CD14-positive monocyte (primary cell): ENCODE results near the gene OLFM1. TPM values are rescaled to one million over a fixed set of nuclear protein-coding genes. Genes with fewer than 3 reads are reported as not detected.

Experiments
- DNase-seq, 3 donors: peaks; one replicate each; pipeline ENCODE4 v3.0.0-alpha.2; 2011 to 2022
- H2AFZ ChIP-seq: 2 replicates; pipeline ENCODE4 v1.6.0; 2012; ENCODE audit warnings: mild to moderate bottlenecking, low read depth, low read length, inconsistent platforms; ENCODE audit not compliant: insufficient read depth, poor library complexity, severe bottlenecking
- H3K27ac ChIP-seq, 2 donors: 1 replicate in 1 of 2; 2 replicates in 1 of 2; pipeline ENCODE4 v1.5.1; 2012 to 2013; ENCODE audit warnings: low read length in 2 of 2, control low read depth in 1 of 2, inconsistent platforms in 1 of 2, low read depth in 1 of 2, mild to moderate bottlenecking in 1 of 2
- H3K27me3 ChIP-seq, 2 donors: one replicate each; pipeline versions ENCODE4 v1.6.0 to v1.6.1; 2011 to 2013; ENCODE audit warnings: low read length in 2 of 2; ENCODE audit not compliant: control insufficient read depth in 2 of 2, insufficient read depth in 2 of 2
- H3K36me3 ChIP-seq, 2 donors: replicated peaks in 1 of 2; 1 replicate in 1 of 2; 2 replicates in 1 of 2; pipeline versions ENCODE4 v1.5.1 to v1.6.1; 2012 to 2013; ENCODE audit warnings: low read length in 2 of 2, control low read depth in 1 of 2, inconsistent platforms in 1 of 2, mild to moderate bottlenecking in 1 of 2; ENCODE audit not compliant: insufficient read depth in 2 of 2, control insufficient read depth in 1 of 2
- H3K4me1 ChIP-seq, 2 donors: 1 replicate in 1 of 2; 2 replicates in 1 of 2; pipeline versions ENCODE4 v1.5.1 to v1.6.1; 2012 to 2013; ENCODE audit warnings: low read length in 2 of 2, control low read depth in 1 of 2, inconsistent platforms in 1 of 2, mild to moderate bottlenecking in 1 of 2, moderate library complexity in 1 of 2; ENCODE audit not compliant: insufficient read depth in 2 of 2, control insufficient read depth in 1 of 2
- H3K4me2 ChIP-seq: replicated peaks from 2 replicates; pipeline ENCODE3; 2012; ENCODE audit warnings: low read length, moderate library complexity, mild to moderate bottlenecking; ENCODE audit not compliant: poor library complexity, severe bottlenecking; ENCODE audit errors: extremely low read depth
- H3K4me3 ChIP-seq, 3 experiments: fragments of 200-600 bp in 1 of 3; sonication (generic) in 1 of 3; replicated peaks in 1 of 3; 1 replicate in 2 of 3; 2 replicates in 1 of 3; pipeline ENCODE4 v1.5.1; 2011 to 2013; ENCODE audit warnings: low read length in 3 of 3, mild to moderate bottlenecking in 3 of 3, control low read depth in 2 of 3, low read depth in 2 of 3, inconsistent platforms in 1 of 3, moderate library complexity in 1 of 3
- H3K79me2 ChIP-seq: 2 replicates; pipeline ENCODE4 v1.6.0; 2012; ENCODE audit warnings: mild to moderate bottlenecking, control low read depth, inconsistent platforms, low read length, moderate library complexity; ENCODE audit not compliant: insufficient read depth
- H3K9ac ChIP-seq: 2 replicates; pipeline ENCODE4 v1.6.0; 2017; ENCODE audit warnings: low read length, mild to moderate bottlenecking; ENCODE audit not compliant: insufficient read depth, poor library complexity, severe bottlenecking
- H3K9me3 ChIP-seq, 2 donors: replicated peaks in 1 of 2; 1 replicate in 1 of 2; 2 replicates in 1 of 2; pipeline versions ENCODE4 v1.5.1 to v1.6.1; 2012 to 2013; ENCODE audit warnings: low read length in 2 of 2, control low read depth in 1 of 2; ENCODE audit not compliant: control insufficient read depth in 1 of 2, insufficient read depth in 1 of 2
- H4K20me1 ChIP-seq: 2 replicates; pipeline ENCODE4 v1.6.0; 2012; ENCODE audit warnings: mild to moderate bottlenecking, low read length, control low read depth, moderate library complexity; ENCODE audit not compliant: insufficient read depth
- H3K27ac Mint-ChIP-seq, 7 donors: one replicate each; pipeline ENCODE4 v1.8.0; 2020; ENCODE audit warnings: mild to moderate bottlenecking in 7 of 7, mixed read lengths in 7 of 7, moderate library complexity in 6 of 7, inconsistent platforms in 2 of 7
- H3K27me3 Mint-ChIP-seq, 3 donors: one replicate each; pipeline ENCODE4 v1.8.0; 2021 to 2022; ENCODE audit warnings: low read depth in 3 of 3, mild to moderate bottlenecking in 3 of 3, mixed read lengths in 3 of 3, moderate library complexity in 3 of 3, inconsistent platforms in 1 of 3
- H3K36me3 Mint-ChIP-seq, 2 donors: one replicate each; pipeline ENCODE4 v1.8.0; 2020; ENCODE audit warnings: mixed read lengths in 2 of 2, inconsistent platforms in 1 of 2, mild to moderate bottlenecking in 1 of 2
- H3K4me1 Mint-ChIP-seq: one replicate; pipeline ENCODE4 v1.8.0; 2020; ENCODE audit warnings: mild to moderate bottlenecking, mixed read lengths
- H3K4me3 Mint-ChIP-seq, 2 donors: one replicate each; pipeline ENCODE4 v1.8.0; 2020; ENCODE audit warnings: mild to moderate bottlenecking in 2 of 2, mixed read lengths in 2 of 2, moderate library complexity in 1 of 2
- H3K9me3 Mint-ChIP-seq, 7 donors: one replicate each; pipeline ENCODE4 v1.8.0; 2020 to 2022; ENCODE audit warnings: mixed read lengths in 7 of 7, mild to moderate bottlenecking in 6 of 7, moderate library complexity in 6 of 7, inconsistent platforms in 2 of 7
- CTCF ChIP-seq: fragments of 200-600 bp; IDR thresholded peaks from one replicate; pipeline ENCODE4 v1.8.0; 2022; ENCODE audit warnings: antibody characterized with exemption, mild to moderate bottlenecking
- WGBS: methylation state at CpG from one replicate; pipeline ENCODE4 v1.1.5; 2013; ENCODE audit warnings: missing lambda C conversion rate; ENCODE audit not compliant: insufficient coverage; 5-methylcytosine and 5-hydroxymethylcytosine counted together
- intact Hi-C, 2 donors: fragments of 100-400 bp; cut with micrococcal nuclease; formaldehyde crosslinking; loops; one replicate each; pipeline versions ENCODE4 v1.15.0 to v1.15.1; 2023
- polyA plus RNA-seq, 3 donors: library from polyadenylated mRNA; depleted of rRNA in 1 of 3; unstranded in 2 of 3; stranded (reverse) in 1 of 3; fragments of 300-500 nt in 2 of 3; fragments of >200 nt in 1 of 3; fragmentation: Illumina TruSeq in 2 of 3; gene quantifications; 1 replicate in 2 of 3; 2 replicates in 1 of 3; pipeline ENCODE4 v1.2.3, GENCODE V29; 2012 to 2021

The OLFM1 gene
- polyA plus RNA-seq, 3 donors, result 7.6 to 10.9 (median 9.4) TPM

- H3K27me3 ChIP-seq, result no peaks in the 10 kb centered on the region
- TF ChIP-seq CTCF, result no peak
- no peak overlapping the region for H3K4me3 ChIP-seq
- Mint-ChIP-seq H3K27ac (no peak overlapping the region), H3K27me3 (peaks cover 3 to 9% (median 4%) of the 10 kb centered on the region in 3 donors), H3K9me3 (peaks cover 4 to 13% (median 5%) of the 10 kb centered on the region in 7 donors), H3K4me1 (no peaks in the 10 kb centered on the region), H3K36me3 (no peaks in the 10 kb centered on the region), H3K4me3 (no peak overlapping the region)
- no peak overlapping the region for H3K27ac ChIP-seq
- no peaks in the 10 kb centered on the region for H4K20me1 ChIP-seq
- no peak overlapping the region for H2AFZ ChIP-seq
- WGBS, result 92% methylated on average over 27 of the region's 34 CpGs
- H3K36me3 ChIP-seq, result no peaks in the 10 kb centered on the region
- H3K4me1 ChIP-seq, result no peaks in the 10 kb centered on the region
- intact Hi-C loops, result no loop called here
- peaks cover 0 to 9% of the 10 kb centered on the region in 2 donors for H3K9me3 ChIP-seq
- no peak overlapping the region for H3K9ac ChIP-seq
- DNase-seq, result no peak
- H3K79me2 ChIP-seq, result no peaks in the 10 kb centered on the region
- H3K4me2 ChIP-seq, result no peak overlapping the region
Observed at GRCh38 chr9:135126451-135127187, 39.2 kb downstream of the OLFM1 start.

DNA sequence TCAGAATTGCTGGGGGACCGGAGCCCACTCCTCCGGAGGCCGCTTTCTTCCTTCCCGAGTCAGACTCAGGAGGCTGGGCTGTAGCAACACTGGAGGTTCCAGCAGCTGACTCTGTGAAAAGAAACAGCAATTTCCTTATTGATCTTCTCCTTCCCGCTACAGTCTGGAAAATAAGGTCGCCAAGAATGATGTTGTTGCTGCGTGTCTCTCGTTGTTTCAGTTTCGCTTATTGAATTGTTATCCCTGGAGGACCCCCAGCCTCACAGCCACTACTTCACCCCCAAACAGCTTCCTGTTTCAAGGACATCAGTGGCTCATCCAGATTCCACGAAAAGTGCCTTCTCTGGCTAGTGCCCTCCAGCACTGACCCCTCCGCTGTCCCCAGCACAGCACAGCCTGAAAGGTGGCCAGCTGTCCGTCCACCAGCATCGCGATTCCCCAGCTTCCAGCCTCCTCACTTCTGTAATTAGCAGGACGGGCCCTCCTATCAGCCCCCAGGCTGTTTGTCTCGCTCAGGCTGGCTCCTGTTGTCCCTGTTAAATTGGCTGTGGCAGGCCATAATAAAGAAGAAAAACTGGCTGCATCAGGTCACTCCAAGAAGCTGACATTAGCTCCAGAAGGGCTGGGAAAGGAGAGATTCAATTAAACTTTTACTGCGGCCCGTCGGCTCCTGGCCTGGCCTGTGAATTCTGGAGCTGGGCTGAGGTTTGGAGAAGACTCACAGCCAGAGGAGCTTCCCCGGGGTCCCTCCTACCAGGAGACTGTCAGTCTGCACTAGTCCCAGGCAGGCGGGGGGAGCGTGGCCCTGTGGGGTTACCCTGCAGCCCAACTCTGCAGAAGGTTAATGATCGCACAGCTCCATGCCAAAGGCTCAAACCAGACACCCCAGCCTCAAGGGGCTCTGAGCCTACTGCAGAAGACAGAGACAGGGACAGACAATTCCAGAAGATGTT lies 40.5 kb downstream of the OLFM1 start:
- 64% methylated on average over 22 of the region's 23 CpGs for WGBS

More for the DNA sequence above, 40.5 kb downstream of the OLFM1 start:
- H3K36me3 ChIP-seq, result no peaks in the 10 kb centered on the region
- H3K4me2 ChIP-seq, result no peak overlapping the region
- H3K4me1 Mint-ChIP-seq, result no peaks in the 10 kb centered on the region
- no peak overlapping the region for H3K27ac Mint-ChIP-seq
- no peak overlapping the region for H3K4me3 ChIP-seq
- H3K79me2 ChIP-seq, result no peaks in the 10 kb centered on the region
- no peak overlapping the region for H3K27ac ChIP-seq
- H3K9me3 Mint-ChIP-seq, result peaks cover 2 to 13% (median 5%) of the 10 kb centered on the region in 7 donors
- H3K9ac ChIP-seq, result no peak overlapping the region
- H3K4me3 Mint-ChIP-seq, result no peak overlapping the region
- no peaks in the 10 kb centered on the region for H3K4me1 ChIP-seq
- no peak overlapping the region for H2AFZ ChIP-seq
- no peaks in the 10 kb centered on the region for H4K20me1 ChIP-seq
- peaks cover 2 to 13% (median 7%) of the 10 kb centered on the region in 3 donors for H3K27me3 Mint-ChIP-seq
- peaks cover 0 to 9% of the 10 kb centered on the region in 2 donors for H3K9me3 ChIP-seq
- H3K36me3 Mint-ChIP-seq, result no peaks in the 10 kb centered on the region
- no peak for DNase-seq
- intact Hi-C loops, result no loop called here
- peaks cover 0 to 3% of the 10 kb centered on the region in 2 donors for H3K27me3 ChIP-seq
- no peak for TF ChIP-seq CTCF
